ENCODE results near the gene PPARG.
"Not testable (repeated sequence)": the region's sequence is repeated elsewhere in the genome, so short reads cannot be mapped to it uniquely, and the experiment has no call there.

PPARG gene

GRCh38 chr3:12379640-12380429 is 91.0 kb downstream of the PPARG start:
- DNase-seq (ENCODE audit: low read depth in 2 of 2): no peak

GRCh38 chr3:12380461-12380860 is 91.6 kb downstream of the PPARG start:
- no peak for DNase-seq (ENCODE audit: low read depth in 2 of 2)

GRCh38 chr3:12381199-12381598 is 92.3 kb downstream of the PPARG start:
- DNase-seq (ENCODE audit: low read depth in 2 of 2): no peak

DNA sequence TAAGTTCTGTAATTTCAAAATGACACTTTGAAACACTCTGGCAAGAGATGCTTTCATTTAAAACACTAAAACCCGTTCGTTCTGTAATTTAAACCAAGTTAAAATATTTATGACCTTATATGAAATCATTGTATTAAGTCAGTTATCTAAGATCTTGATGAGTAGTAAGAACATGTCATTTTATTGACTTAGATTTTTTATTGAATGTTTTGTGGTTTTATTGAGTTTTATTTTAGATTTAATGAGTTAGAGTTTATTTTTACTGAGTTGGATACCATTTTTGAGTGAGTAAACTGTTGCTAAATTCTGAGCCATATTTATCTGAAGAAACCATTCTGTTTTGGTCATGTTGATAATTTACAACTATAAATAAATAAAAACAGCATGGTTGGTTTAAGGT is 94.3 kb downstream of the PPARG start:
- DNase-seq (ENCODE audit: low read depth in 2 of 2): no peak

DNA sequence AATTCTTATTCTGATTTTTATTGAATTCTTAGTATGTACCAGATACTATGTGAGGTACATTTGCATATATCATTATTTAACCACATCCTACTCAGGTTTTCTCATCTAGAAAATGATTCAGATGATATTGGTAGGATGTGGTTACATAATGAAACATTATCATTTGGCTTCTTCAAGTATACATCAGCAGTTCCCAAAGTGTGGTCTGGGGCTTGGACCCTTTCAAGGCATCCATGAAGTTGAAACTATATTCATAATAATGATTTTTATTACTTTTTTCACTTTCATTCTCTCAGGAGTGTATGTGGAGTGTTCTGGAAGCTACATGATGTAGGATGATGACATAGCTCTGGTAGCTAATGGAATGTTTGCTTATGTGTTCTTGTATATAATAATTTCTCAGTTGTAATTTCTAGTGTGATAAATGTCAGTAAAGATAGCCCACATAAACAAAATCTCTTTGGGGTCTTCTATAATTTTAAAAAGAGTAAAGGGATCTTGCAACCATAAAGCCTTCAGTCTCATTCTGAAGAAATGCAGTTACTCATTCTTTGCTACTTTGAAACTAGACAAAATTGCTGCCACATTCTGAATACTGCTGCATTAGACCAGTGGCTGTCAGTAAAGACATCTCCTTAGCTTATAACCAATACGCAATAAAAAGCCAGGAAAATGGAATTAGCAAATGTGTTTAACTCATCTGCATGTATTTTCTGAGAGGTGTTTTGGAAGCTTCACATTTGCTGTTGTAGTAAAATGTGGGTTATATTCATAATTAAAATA is 95.8 kb downstream of the PPARG start:
- no peak for DNase-seq (ENCODE audit: low read depth in 2 of 2)

- DNase-seq (ENCODE audit: low read depth in 2 of 2): not testable (repeated sequence)
Measured at GRCh38 chr3:12386514-12387291, 97.8 kb downstream of the PPARG start.

DNA sequence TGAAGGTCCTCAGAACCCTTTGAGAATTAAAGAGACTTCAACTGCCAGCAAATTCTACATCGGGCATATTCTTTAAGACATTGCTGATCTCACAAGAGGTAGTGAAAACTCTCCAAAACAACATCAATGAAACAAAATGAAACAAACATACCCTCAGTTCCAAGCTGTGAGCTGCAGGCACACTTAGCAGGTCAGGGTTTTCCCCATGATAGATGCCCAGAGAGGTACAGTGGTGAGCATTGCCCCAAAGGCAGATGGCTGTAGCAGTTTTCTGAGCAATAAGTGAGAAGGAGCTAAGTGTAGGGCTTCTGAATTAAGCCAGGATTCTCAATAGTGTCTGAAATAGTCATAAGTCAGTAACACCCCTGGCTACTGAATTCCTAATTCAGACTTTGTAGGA is 99.3 kb downstream of the PPARG start:
- DNase-seq (ENCODE audit: low read depth in 2 of 2): no peak

DNA sequence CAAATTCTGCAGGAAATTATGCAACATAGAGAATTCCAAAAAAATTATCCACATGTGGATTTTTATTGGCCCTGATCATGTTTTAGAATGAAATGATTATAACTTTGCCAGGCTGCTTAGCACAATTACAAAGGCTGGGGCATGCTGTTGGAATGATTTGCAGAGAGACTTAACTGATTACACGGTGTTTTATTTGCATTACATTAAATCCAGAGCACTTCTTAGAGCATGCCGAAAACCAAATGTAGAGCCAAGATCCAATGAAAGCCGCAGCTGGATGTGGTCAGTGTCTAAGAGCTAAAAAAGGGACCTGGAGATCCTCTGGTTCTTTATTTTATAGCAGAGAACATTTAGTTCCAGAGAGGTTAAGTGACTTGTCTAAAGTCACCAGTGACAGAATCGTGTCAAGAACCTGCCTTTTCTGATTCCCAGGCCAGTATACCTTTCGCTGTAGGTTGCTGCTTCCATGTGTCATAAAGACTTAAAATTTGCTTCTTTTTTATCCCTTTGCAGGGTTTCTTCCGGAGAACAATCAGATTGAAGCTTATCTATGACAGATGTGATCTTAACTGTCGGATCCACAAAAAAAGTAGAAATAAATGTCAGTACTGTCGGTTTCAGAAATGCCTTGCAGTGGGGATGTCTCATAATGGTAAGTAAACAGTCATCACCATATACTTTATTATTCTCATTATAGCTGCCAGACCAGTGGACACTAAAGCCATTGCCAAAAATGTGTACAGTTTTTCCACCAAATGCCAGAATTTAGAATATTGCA is 103.4 kb downstream of the PPARG start:
- no peak for DNase-seq (ENCODE audit: low read depth in 2 of 2)

- DNase-seq (ENCODE audit: low read depth in 2 of 2): no peak
Measured at GRCh38 chr3:12393894-12394293, 105.0 kb downstream of the PPARG start.

DNA sequence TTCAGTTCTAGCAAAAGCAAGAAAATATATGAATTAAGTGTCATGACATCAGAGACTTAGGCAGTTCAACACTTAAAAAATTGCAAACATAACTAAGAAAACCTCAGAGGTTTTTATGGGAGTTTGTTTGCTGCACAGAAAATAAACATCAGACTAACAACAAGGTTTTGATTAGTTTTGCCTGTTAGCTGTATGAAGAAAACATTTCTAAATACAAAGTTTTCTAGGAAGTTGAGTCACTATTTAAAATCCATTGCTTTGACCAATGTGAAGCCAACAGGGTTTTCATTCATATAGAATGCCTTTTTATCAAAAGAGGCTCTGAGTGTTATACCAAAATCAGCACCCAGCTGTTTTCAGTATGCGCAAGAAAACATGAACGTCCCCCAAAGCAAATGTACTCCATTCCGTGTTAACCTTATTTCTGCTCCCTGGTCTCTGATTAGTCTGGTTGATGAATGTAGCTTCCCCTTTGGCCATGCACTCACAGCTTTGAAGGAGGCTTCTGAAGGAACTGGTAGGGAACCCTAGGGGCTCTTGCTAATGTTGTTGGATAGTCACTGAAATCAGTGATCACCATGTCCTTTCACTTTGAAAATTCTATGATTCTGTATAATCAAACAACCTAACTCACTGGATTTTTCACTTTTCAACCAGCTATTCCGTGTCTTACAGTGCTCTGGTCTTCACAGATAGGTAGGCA is 105.8 kb downstream of the PPARG start:
- DNase-seq (ENCODE audit: low read depth in 2 of 2): no peak

GRCh38 chr3:12395349-12396012 is 106.6 kb downstream of the PPARG start:
- no peak for DNase-seq (ENCODE audit: low read depth in 2 of 2)

DNA sequence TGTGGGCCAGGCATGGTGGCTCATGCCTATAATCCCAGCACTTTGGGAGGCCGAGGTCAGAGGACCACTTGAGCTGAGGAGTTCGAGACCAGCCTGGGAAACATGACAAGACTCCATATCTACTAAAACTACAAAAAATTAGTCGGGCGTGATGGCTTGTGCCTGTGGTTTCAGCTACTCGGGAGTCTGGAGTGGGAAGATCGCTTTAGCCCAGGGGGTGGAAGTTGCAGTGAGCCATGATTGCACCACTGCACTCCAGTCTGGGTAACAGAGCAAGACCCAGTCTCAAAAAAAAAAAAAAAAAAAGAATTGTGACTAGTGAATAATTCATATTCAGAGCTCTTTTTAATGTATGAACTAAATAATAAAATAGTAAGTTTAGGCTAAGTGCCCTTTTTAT is 107.6 kb downstream of the PPARG start:
- no peak for DNase-seq (ENCODE audit: low read depth in 2 of 2)

GRCh38 chr3:12399226-12399625 is 110.4 kb downstream of the PPARG start:
- no peak for DNase-seq (ENCODE audit: low read depth in 2 of 2)

DNA sequence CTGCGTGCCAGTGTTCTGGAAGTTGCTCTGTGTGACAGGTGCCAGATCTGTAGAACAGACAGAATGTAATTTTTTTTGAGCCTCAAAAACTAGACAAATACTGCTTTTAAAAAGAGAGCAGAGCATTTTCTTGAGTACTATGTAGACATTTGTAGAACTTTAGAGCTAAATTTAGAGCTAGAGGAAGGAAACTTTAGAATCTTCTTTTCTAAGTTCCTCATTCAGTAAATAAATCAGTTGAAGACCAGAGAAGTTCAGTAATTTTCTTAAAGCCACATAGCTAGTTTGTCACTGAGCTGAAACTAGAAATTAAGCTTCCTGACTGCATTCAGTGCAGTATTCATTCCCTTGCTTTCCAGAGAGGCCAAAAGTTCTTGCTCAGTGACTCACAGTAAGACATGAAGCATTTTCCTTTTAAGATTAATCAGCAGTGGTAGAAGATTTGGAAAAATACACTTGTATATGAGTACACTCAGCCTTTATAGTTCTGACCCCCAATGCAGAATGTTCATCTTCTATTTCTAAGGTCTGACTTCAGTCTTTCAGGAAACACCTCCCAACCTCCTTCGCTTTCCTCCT is 111.8 kb downstream of the PPARG start:
- DNase-seq (ENCODE audit: low read depth in 2 of 2): no peak

- no peak for DNase-seq (ENCODE audit: low read depth in 2 of 2)
Measured at GRCh38 chr3:12401208-12401607, 112.3 kb downstream of the PPARG start.

DNA sequence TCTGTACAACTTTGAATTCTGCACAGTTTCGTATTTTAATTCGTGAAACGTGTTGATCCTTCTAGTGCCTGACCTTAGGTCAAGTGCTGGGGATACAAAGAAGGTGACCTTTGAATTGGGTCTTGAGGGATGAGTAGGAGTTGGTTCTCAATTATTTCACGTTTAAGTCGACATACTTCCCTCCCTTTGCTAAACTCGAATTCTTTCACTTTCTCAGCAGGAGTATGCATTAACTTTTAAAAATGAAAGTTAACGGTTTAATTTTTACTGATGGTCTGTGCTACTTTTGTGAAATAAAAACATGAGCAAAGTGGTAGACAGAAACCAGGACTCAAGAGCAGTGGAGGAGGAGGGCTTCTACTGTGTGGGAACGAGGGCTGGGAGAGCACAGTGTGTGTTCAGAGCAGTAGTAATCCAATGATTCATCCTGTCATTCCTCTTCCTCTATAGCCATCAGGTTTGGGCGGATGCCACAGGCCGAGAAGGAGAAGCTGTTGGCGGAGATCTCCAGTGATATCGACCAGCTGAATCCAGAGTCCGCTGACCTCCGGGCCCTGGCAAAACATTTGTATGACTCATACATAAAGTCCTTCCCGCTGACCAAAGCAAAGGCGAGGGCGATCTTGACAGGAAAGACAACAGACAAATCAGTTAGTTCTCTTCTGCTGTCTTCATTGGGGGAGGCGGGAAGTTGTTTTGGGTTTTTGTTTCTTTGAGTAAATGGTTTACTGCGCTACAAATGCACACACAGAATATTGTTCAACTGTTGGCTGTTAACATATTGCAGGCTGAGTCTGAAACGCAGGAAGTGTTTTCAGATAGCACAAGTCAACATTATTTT is 116.8 kb downstream of the PPARG start:
- no peak for DNase-seq (ENCODE audit: low read depth in 2 of 2)

- DNase-seq (ENCODE audit: low read depth in 2 of 2): no peak
Measured at GRCh38 chr3:12408984-12409683, 120.3 kb downstream of the PPARG start.
